NCI-H510A treated with DMSO at 0.1 percent for 48 hours (cell line): ENCODE results near the gene ATG16L2.
"Not testable (repeated sequence)": the region's sequence is repeated elsewhere in the genome, so short reads cannot be mapped to it uniquely, and the experiment has no call there.

ENCODE experiments used
- DNase-seq: peaks from one replicate; lab custom pipeline; 2025; lab: John Stamatoyannopoulos, UW

The ATG16L2 gene

GRCh38 chr11:72848846-72849466 lies 34.7 kb downstream of the ATG16L2 start:
- DNase-seq: peak; percentile 54

GRCh38 chr11:72850832-72851231 lies 36.6 kb downstream of the ATG16L2 start:
- no peak for DNase-seq

- DNase-seq: no peak
Observed at GRCh38 chr11:72851726-72852125, 37.5 kb downstream of the ATG16L2 start.

GRCh38 chr11:72856065-72856464 lies 41.9 kb downstream of the ATG16L2 start:
- no peak for DNase-seq

- no peak for DNase-seq
Observed at GRCh38 chr11:72856551-72857345, 42.5 kb downstream of the ATG16L2 start.

GRCh38 chr11:72858267-72858666 lies 44.1 kb downstream of the ATG16L2 start:
- DNase-seq: not testable (repeated sequence)

- no peak for DNase-seq
Observed at GRCh38 chr11:72859126-72859525, 44.9 kb downstream of the ATG16L2 start.

- no peak for DNase-seq
Observed at GRCh38 chr11:72860010-72860409, 45.8 kb downstream of the ATG16L2 start.

GRCh38 chr11:72860592-72860991 lies 46.4 kb downstream of the ATG16L2 start:
- DNase-seq: no peak

- DNase-seq: no peak
Observed at GRCh38 chr11:72863091-72863490, 48.9 kb downstream of the ATG16L2 start.

- DNase-seq: no peak
Observed at GRCh38 chr11:72863916-72864315, 49.7 kb downstream of the ATG16L2 start.

GRCh38 chr11:72864702-72865655 lies 50.8 kb downstream of the ATG16L2 start:
- DNase-seq: no peak

- DNase-seq: no peak
Observed at GRCh38 chr11:72867970-72868369, 53.8 kb downstream of the ATG16L2 start.

GRCh38 chr11:72869831-72870230 lies 55.6 kb downstream of the ATG16L2 start:
- no peak for DNase-seq

- no peak for DNase-seq
Observed at GRCh38 chr11:72871119-72871518, 56.9 kb downstream of the ATG16L2 start.

- no peak for DNase-seq
Observed at GRCh38 chr11:72872012-72872411, 57.8 kb downstream of the ATG16L2 start.

GRCh38 chr11:72875736-72876135 lies 61.5 kb downstream of the ATG16L2 start:
- DNase-seq: no peak

- no peak for DNase-seq
Observed at GRCh38 chr11:72876147-72876546, 61.9 kb downstream of the ATG16L2 start.
